ENCODE measurements around the gene TGFBI. TPM values are rescaled to one million over a fixed set of nuclear protein-coding genes. Genes with fewer than 3 reads are reported as not detected.

The TGFBI gene
- total and polyA plus RNA-seq, 11 donors, result 31.8 to 206 (median 50.0) TPM

DNA sequence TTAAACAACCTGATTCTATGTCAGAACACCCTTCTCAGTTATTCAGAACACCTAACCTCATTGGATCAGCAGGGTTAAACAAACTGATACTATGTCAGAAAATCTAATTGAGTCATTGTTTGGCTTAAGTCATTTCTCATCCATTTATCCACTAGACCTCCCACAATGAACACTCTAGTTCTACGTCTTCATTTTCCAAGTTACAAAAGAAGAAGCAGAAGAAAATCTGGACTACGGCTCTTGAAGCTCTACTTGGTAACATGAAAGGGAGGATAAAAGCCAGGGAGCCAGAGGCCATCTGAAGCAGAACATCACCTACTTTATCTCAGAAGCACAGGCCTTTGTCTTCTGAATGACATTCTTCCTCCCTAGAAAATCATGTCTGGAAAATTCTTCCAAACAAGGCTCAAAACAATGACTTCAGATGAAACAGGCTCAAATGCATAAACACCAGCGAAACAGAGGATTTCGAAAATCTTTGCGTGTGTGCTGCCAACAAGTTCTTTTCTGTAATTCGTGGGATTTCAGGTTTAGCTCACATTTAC, 35.4 kb upstream of the TGFBI start:
- H3K4me1 ChIP-seq, result peaks cover 0 to 23% (median 10%) of the 10 kb centered on the region in 12 donors
- no peaks in the 10 kb centered on the region for H3K36me3 ChIP-seq
- H3K27me3 ChIP-seq, result no peaks in the 10 kb centered on the region
- TF ChIP-seq, protein P1, sequence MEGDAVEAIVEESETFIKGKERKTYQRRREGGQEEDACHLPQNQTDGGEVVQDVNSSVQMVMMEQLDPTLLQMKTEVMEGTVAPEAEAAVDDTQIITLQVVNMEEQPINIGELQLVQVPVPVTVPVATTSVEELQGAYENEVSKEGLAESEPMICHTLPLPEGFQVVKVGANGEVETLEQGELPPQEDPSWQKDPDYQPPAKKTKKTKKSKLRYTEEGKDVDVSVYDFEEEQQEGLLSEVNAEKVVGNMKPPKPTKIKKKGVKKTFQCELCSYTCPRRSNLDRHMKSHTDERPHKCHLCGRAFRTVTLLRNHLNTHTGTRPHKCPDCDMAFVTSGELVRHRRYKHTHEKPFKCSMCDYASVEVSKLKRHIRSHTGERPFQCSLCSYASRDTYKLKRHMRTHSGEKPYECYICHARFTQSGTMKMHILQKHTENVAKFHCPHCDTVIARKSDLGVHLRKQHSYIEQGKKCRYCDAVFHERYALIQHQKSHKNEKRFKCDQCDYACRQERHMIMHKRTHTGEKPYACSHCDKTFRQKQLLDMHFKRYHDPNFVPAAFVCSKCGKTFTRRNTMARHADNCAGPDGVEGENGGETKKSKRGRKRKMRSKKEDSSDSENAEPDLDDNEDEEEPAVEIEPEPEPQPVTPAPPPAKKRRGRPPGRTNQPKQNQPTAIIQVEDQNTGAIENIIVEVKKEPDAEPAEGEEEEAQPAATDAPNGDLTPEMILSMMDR (IDR thresholded peaks at IDR 0.05), result no peak
- no peak for TF ChIP-seq POLR2A (IDR thresholded peaks at IDR 0.05)
- H3K9me3 ChIP-seq, result no peaks in the 10 kb centered on the region
- H3K27ac ChIP-seq, result peak overlapping the region in 11 of 12 donors; percentile 27 to 76 (median 51)
- intact Hi-C loops (cut with DNase I), result no loop called here
- H3K4me3 ChIP-seq, result no peak overlapping the region
- 38 to 59% (median 56%) methylated on average over 6 of the region's 6 CpGs for WGBS, 4 donors
- DNase-seq, result no peak
- ATAC-seq, result peak in 1 of 4 donors; percentile 49

DNA sequence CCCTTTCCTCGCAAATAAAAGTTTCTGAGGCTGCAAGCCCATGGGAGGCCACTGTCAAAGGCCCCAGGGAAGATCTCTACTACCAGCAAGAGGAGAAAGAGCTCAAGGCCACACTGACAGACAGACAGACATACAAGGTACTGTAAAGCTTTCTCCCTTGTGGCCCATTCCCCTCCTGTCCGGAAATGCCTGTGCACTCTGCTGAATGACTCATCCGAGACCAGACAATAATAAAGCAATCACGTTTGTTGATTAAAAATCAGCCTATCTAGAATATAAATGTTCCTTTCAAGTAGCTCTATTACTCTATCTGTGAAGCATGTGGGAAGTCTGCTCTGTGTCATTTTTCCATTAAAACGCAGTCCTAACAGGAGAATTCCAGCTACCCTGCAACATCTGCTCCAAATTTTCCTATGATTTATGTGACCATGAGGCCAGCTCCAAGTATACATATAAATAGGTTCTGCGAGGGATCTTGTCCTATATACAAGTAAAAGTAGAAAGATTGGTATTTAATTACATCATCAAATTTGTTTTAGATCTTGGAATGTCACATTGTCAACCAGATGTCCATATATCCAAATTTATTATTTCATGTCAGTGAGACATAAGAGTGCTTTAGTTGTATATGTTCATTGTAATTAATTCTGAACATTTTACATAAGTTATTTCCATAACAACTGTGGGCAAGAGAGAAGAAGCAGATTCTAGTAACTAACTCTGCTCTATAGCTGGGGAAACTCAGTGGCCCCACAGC, 34.7 kb upstream of the TGFBI start:
- H3K36me3 ChIP-seq, result no peaks in the 10 kb centered on the region
- 33 to 58% (median 47%) methylated on average over 6 of the region's 6 CpGs for WGBS, 4 donors
- peak overlapping the region in 11 of 12 donors; percentile 27 to 76 (median 51) for H3K27ac ChIP-seq
- TF ChIP-seq POLR2A (IDR thresholded peaks at IDR 0.05), result no peak
- TF ChIP-seq, protein P1 (IDR thresholded peaks at IDR 0.05), result no peak
- H3K9me3 ChIP-seq, result no peaks in the 10 kb centered on the region
- intact Hi-C loops (cut with DNase I), result no loop called here
- no peak overlapping the region for H3K4me3 ChIP-seq
- no peaks in the 10 kb centered on the region for H3K27me3 ChIP-seq
- H3K4me1 ChIP-seq, result peaks cover 0 to 25% (median 10%) of the 10 kb centered on the region in 12 donors
- ATAC-seq (peak in 3 of 4 donors; percentile 17 to 85 (median 46)), DNase-seq (no peak)

DNA sequence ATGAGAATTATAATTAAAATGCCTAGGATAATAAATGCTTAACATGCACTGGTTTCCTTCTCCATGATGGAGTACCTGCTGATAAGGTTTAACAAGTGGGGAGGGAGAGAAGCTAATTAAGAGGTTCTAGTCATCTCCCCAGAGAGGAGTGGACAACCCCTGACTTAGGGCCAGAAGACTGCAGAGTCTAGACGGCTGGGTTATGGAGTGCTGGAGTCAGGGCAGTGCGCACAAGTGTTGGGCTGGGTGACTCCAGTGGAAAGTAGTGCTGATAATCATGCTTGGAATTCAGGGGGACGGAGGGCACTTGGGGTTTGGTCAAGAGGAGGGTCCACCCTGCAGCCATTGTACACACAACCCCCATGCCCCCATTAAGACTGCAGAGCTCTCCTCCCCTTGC, 32.8 kb upstream of the TGFBI start:
- peaks cover 0 to 40% (median 10%) of the 10 kb centered on the region in 12 donors for H3K4me1 ChIP-seq
- no peaks in the 10 kb centered on the region for H3K36me3 ChIP-seq
- TF ChIP-seq, protein P1 (IDR thresholded peaks at IDR 0.05), result no peak
- TF ChIP-seq POLR2A (IDR thresholded peaks at IDR 0.05), result no peak
- H3K9me3 ChIP-seq, result no peaks in the 10 kb centered on the region
- DNase-seq (no peak), ATAC-seq (peak in 1 of 4 donors; percentile 13)
- intact Hi-C loops (cut with DNase I), result no loop called here
- H3K27me3 ChIP-seq, result no peaks in the 10 kb centered on the region
- no peak overlapping the region for H3K4me3 ChIP-seq
- H3K27ac ChIP-seq, result no peak overlapping the region
- 87 to 94% (median 90%) methylated on average over 3 of the region's 3 CpGs for WGBS, 4 donors

DNA sequence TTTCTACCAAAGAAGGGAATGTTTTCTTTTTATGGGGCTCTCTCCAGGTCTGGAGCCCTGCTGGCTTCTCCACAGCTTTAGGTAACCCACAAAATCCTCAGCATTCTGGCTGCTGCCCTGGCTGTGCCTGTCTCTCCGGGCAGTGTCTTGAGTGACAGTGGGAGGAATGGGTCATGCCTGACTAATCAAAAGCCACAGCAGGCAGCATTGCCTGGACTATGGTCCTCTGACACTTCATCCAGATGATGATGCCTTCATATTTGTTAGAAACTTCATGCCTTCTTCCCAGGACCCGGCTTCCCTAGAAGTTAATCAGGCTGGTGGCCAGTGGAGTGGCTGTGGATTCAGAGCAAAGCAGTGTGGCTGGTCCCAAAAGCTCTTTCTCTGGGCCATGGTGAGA, 32.2 kb upstream of the TGFBI start:
- Histone ChIP-seq H3K4me1 (peaks cover 0 to 46% (median 10%) of the 10 kb centered on the region in 12 donors), H3K9me3 (no peaks in the 10 kb centered on the region), H3K36me3 (no peaks in the 10 kb centered on the region), H3K27me3 (no peaks in the 10 kb centered on the region), H3K27ac (no peak overlapping the region), H3K4me3 (no peak overlapping the region)
- ATAC-seq (no peak), DNase-seq (no peak)
- TF ChIP-seq POLR2A (IDR thresholded peaks at IDR 0.05), result no peak
- TF ChIP-seq, protein P1 (IDR thresholded peaks at IDR 0.05), result no peak
- 83 to 95% (median 92%) methylated on average over 2 of the region's 2 CpGs for WGBS, 4 donors
- intact Hi-C loops (cut with DNase I), result no loop called here
